ENCODE measurements around the gene B4GALT5. TPM values are rescaled to one million over a fixed set of nuclear protein-coding genes. Genes with fewer than 3 reads are reported as not detected.
"Not testable (repeated sequence)": the region's sequence is repeated elsewhere in the genome, so short reads cannot be mapped to it uniquely, and the experiment has no call there.

B4GALT5 gene
- total RNA-seq, 1 donor from 2014 or later = 115 TPM

GRCh38 chr20:49620364-49621240, 93.1 kb downstream of the B4GALT5 start:
- peaks cover 6% of the 10 kb centered on the region for H3K27me3 Mint-ChIP-seq (ENCODE audit: unreplicated experiment)
- H3K27ac Mint-ChIP-seq (ENCODE audit: unreplicated experiment) = no peak overlapping the region
- H3K9me3 Mint-ChIP-seq (ENCODE audit: unreplicated experiment) = no peaks in the 10 kb centered on the region

GRCh38 chr20:49619113-49620048, 94.3 kb downstream of the B4GALT5 start:
- Mint-ChIP-seq H3K36me3 (ENCODE audit: low read depth, unreplicated experiment) (peaks cover 8% of the 10 kb centered on the region), H3K27me3 (ENCODE audit: unreplicated experiment) (peaks cover 4% of the 10 kb centered on the region), H3K4me3 (ENCODE audit: unreplicated experiment) (no peak overlapping the region), H3K4me1 (ENCODE audit: unreplicated experiment) (peaks cover under 1% of the 10 kb centered on the region), H3K27ac (ENCODE audit: unreplicated experiment) (no peak overlapping the region), H3K9me3 (ENCODE audit: unreplicated experiment) (no peaks in the 10 kb centered on the region)
- DNase-seq (ENCODE audit: low spot score) = no peak
- TF ChIP-seq CTCF (IDR thresholded peaks at IDR 0.05; ENCODE audit: unreplicated experiment) = no peak

More at GRCh38 chr20:49620364-49621240, 93.1 kb downstream of the B4GALT5 start:
- peaks cover 6% of the 10 kb centered on the region for H3K4me1 Mint-ChIP-seq (ENCODE audit: unreplicated experiment)
- no peak overlapping the region for H3K4me3 Mint-ChIP-seq (ENCODE audit: unreplicated experiment)
- peaks cover 8% of the 10 kb centered on the region for H3K36me3 Mint-ChIP-seq (ENCODE audit: low read depth, unreplicated experiment)
- no peak for TF ChIP-seq CTCF (IDR thresholded peaks at IDR 0.05; ENCODE audit: unreplicated experiment)
- DNase-seq (ENCODE audit: low spot score) = no peak

GRCh38 chr20:49618289-49618688, 95.4 kb downstream of the B4GALT5 start:
- no peak for TF ChIP-seq CTCF (IDR thresholded peaks at IDR 0.05; ENCODE audit: unreplicated experiment)
- H3K9me3 Mint-ChIP-seq (ENCODE audit: unreplicated experiment) = no peaks in the 10 kb centered on the region
- no peak overlapping the region for H3K27ac Mint-ChIP-seq (ENCODE audit: unreplicated experiment)
- no peaks in the 10 kb centered on the region for H3K4me1 Mint-ChIP-seq (ENCODE audit: unreplicated experiment)
- no peak overlapping the region for H3K4me3 Mint-ChIP-seq (ENCODE audit: unreplicated experiment)
- peaks cover 7% of the 10 kb centered on the region for H3K27me3 Mint-ChIP-seq (ENCODE audit: unreplicated experiment)
- DNase-seq (ENCODE audit: low spot score) = no peak
- peaks cover 8% of the 10 kb centered on the region for H3K36me3 Mint-ChIP-seq (ENCODE audit: low read depth, unreplicated experiment)

- not testable (repeated sequence) for H3K4me3 Mint-ChIP-seq (ENCODE audit: unreplicated experiment); H3K9me3 Mint-ChIP-seq (ENCODE audit: unreplicated experiment); H3K4me1 Mint-ChIP-seq (ENCODE audit: unreplicated experiment); H3K36me3 Mint-ChIP-seq (ENCODE audit: low read depth, unreplicated experiment); H3K27ac Mint-ChIP-seq (ENCODE audit: unreplicated experiment)
- peaks cover 11% of the 10 kb centered on the region for H3K27me3 Mint-ChIP-seq (ENCODE audit: unreplicated experiment)
- DNase-seq (ENCODE audit: low spot score) = peak; percentile 18
Measured at GRCh38 chr20:49617394-49617793, 96.3 kb downstream of the B4GALT5 start.

GRCh38 chr20:49616154-49617007, 97.3 kb downstream of the B4GALT5 start:
- no peak overlapping the region for H3K27ac Mint-ChIP-seq (ENCODE audit: unreplicated experiment)
- no peaks in the 10 kb centered on the region for H3K4me1 Mint-ChIP-seq (ENCODE audit: unreplicated experiment)
- peaks cover under 1% of the 10 kb centered on the region for H3K36me3 Mint-ChIP-seq (ENCODE audit: low read depth, unreplicated experiment)
- H3K27me3 Mint-ChIP-seq (ENCODE audit: unreplicated experiment) = peaks cover 7% of the 10 kb centered on the region
- DNase-seq (ENCODE audit: low spot score) = no peak
- H3K4me3 Mint-ChIP-seq (ENCODE audit: unreplicated experiment) = no peak overlapping the region
- no peaks in the 10 kb centered on the region for H3K9me3 Mint-ChIP-seq (ENCODE audit: unreplicated experiment)
- no peak for TF ChIP-seq CTCF (IDR thresholded peaks at IDR 0.05; ENCODE audit: unreplicated experiment)
